GM19455 (cell line): Measurements from ENCODE around the gene HIKESHI.

Experiments
- ATAC-seq: cut with Tn5 transposase; IDR thresholded peaks from one replicate; pipeline ENCODE4 v1.9.1; 2021; ENCODE audit not compliant: unreplicated experiment

HIKESHI gene

GRCh38 chr11:86374069-86374468 lies 72.0 kb downstream of the HIKESHI start:
- no peak for ATAC-seq

GRCh38 chr11:86374586-86374985 lies 72.5 kb downstream of the HIKESHI start, which contains the start of gene CCDC81:
Gene CCDC81 (plus strand): TSS chr11:86374887. CDS start chr11:86375164, 277 bp downstream.
- ATAC-seq = no peak

- ATAC-seq = no peak
Observed at GRCh38 chr11:86377972-86378371, 75.9 kb downstream of the HIKESHI start.

- ATAC-seq = no peak
Observed at GRCh38 chr11:86380295-86381059, 78.4 kb downstream of the HIKESHI start.

- ATAC-seq = no peak
Observed at GRCh38 chr11:86383041-86383955, 81.3 kb downstream of the HIKESHI start.

- no peak for ATAC-seq
Observed at GRCh38 chr11:86386283-86386682, 84.2 kb downstream of the HIKESHI start.

GRCh38 chr11:86386746-86387145 lies 84.7 kb downstream of the HIKESHI start:
- ATAC-seq = no peak

- ATAC-seq = no peak
Observed at GRCh38 chr11:86388198-86388597, 86.2 kb downstream of the HIKESHI start.

- ATAC-seq = no peak
Observed at GRCh38 chr11:86390487-86390886, 88.4 kb downstream of the HIKESHI start.

GRCh38 chr11:86395061-86395551 lies 93.1 kb downstream of the HIKESHI start:
- no peak for ATAC-seq
